GM19351 (cell line): ENCODE measurements around the gene SRSF2.
"Not testable (repeated sequence)": the region's sequence is repeated elsewhere in the genome, so short reads cannot be mapped to it uniquely, and the experiment has no call there.

Source experiments
- ATAC-seq: cut with Tn5 transposase; IDR thresholded peaks from one replicate; pipeline ENCODE4 v1.9.1; 2021; ENCODE audit warnings: mild to moderate bottlenecking, moderate library complexity; ENCODE audit not compliant: unreplicated experiment

Gene SRSF2

GRCh38 chr17:76702941-76703637 is 34.0 kb downstream of the SRSF2 start:
- no peak for ATAC-seq

GRCh38 chr17:76702076-76702475 is 35.1 kb downstream of the SRSF2 start:
- ATAC-seq, result no peak

- ATAC-seq, result no peak
These were observed 35.6 kb downstream of the SRSF2 start for GRCh38 chr17:76701471-76701967.

GRCh38 chr17:76700617-76701470 is 36.3 kb downstream of the SRSF2 start:
- no peak for ATAC-seq

- no peak for ATAC-seq
These were observed 36.9 kb downstream of the SRSF2 start for GRCh38 chr17:76700270-76700616.

- not testable (repeated sequence) for ATAC-seq
These were observed 38.6 kb downstream of the SRSF2 start for GRCh38 chr17:76698466-76698977.

- ATAC-seq, result no peak
These were observed 39.2 kb downstream of the SRSF2 start for GRCh38 chr17:76697702-76698465.

GRCh38 chr17:76696763-76697701 is 40.1 kb downstream of the SRSF2 start:
- ATAC-seq, result no peak

DNA sequence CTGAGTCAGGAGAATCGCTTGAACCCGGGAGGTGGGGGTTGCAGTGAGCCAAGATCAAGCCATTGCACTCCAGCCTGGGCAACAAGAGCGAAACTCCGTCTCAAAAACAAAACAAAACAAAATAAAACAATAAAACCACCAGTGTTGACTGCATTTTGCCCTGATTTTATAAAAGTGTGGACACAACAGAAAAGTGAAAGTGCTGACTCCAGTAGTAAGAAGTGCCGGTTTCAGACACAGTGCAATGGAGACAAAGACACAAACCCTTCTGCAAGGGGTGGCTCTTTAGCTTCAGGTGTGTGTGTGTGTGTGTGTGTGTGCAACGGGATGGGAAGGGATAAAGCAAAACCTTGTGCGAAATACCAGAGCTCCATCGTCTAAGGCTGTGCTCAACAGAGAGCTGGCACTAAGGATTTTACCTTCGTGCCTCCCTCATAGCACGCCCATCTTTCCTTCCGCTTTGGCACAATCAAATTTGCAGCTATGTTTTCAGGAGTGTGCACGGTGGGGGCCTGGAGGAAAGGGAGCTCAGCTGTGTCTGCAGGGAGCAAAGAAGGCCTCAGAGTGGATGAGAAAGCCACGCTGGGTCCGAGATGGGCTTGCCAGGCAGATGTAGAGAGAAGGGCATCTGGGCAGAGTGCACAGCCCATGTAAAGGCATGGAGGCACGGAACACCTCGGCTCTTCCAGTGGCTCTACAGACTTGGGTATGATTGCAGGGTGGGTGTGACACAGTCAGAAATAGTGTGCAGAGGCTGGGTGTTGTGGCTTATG is 41.9 kb downstream of the SRSF2 start:
- ATAC-seq, result no peak

DNA sequence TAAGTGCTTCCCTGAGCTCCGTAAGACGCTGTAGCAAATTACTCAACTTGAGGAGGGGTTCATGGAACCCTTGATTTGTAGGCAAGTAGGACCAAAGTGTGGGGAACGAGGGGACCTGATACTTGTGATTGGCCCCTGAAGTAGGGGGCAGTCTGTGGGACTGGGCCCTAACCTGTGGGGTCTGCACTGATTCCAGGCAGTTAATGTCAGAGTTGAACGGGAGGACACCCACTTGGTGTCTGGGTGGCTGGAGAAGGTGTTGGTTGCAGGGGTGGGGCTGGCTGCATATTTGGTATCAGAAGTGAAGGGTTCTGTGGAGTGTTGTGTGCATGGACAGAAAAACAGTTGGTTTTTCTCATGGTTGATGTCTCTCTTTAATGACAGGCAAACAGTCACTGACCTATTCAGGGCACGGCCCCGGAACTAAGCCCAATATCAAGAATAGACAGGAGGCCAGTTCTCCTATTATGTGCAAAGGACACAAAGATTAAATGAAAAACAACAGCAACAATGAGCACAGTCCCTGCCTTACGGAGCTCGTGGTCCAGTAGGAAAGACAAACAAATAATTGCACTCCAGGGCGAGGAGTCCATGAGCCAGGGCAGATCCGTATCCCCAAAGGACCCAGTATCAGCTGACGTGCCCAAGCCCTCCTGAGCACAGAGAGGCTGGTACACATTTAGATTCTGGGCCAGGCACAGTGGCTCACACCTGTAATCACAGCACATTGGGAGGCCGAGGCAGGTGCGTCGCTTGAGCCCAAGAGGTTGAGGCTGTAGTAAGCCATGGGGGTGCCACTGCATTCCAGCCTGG is 45.5 kb downstream of the SRSF2 start:
- ATAC-seq, result no peak

- no peak for ATAC-seq
These were observed 46.4 kb downstream of the SRSF2 start for GRCh38 chr17:76690596-76691280.

DNA sequence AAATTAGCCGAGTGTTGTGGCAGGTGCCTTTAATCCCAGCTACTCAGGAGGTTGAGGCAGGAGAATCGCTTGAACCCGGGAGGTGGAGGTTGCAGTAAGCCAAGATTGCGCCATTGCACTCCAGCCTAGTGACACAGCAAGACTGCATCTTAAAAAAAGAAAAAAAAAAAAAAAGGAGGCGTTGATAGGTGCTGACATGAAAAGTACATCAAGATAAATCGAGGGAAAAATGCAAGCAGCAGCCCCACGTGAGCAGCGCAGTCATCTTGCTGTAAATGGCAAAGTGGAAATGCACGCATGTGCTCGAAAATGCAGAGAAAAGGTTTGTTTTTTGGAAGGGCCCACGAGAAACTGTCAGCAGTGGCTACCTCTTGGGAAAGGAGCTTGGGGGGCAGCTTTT is 47.3 kb downstream of the SRSF2 start:
- ATAC-seq, result no peak

DNA sequence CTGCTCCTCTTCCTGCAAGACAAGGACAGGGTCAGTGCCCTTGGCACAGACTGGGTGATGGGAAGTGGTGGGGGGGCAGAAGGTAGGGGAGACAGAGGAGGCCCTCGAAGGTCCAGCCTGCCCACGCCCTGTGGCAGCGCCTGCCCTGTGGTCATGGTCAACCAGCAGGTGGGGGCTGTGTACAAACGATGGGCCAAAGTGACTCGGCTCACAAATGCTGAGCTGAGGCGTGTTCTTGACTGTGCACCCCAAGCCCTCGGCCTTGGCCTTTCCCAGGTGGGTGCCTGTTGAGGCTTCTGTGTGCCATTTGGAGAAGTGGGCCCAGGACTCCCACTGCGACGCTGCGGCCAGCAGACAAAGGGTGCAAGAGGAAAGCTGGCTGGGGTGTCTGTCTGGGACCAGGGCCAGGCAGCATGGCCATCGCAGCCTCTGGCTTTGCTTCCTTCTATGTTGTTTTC is 48.9 kb downstream of the SRSF2 start:
- no peak for ATAC-seq

- no peak for ATAC-seq
These were observed 49.6 kb downstream of the SRSF2 start for GRCh38 chr17:76687298-76688164.

DNA sequence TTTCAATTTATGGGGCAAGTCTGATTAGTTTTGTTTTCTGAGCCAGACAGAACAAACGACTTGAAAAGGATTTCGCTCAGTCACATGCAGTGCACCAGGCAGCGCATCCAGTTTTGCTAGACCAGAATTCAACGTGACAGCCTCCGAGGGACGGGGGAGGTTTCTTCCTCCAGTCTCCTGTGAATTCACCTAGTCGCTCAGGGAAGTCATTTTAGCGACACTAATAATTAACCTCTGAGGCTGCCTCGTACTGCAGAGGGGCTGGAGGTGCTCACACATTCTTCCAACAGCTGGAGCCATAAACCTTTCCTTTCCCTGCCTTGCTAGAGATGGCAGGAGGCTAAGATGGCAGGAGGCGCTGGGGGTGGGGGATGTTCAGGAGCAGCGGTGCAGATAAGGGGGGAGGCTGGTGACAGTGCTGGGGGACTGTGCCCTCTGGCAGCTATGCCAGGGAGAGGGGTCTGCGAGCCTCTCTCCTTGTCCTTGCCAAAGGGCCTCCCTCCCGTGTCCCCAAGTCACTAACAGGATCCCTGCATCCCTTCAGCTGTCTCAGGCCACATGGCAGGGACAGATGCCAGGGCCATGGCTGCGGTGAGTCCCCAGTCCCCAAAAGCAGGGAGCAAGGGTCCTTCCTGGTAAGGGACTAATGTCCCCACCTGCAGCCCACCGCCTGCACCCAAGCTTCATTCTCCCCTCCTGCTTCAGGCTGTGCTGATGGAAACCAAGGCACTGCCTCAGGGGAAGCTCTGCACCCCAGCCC is 50.4 kb downstream of the SRSF2 start:
- ATAC-seq, result no peak

- ATAC-seq, result no peak
These were observed 51.3 kb downstream of the SRSF2 start for GRCh38 chr17:76685846-76686245.
